Fibroblast of skin of back (primary cell): Measurements from ENCODE around the gene KLHL13.
"Not testable (repeated sequence)": the region's sequence is repeated elsewhere in the genome, so short reads cannot be mapped to it uniquely, and the experiment has no call there.

Experiments used
- DNase-seq: peaks from one replicate; pipeline ENCODE4 v3.0.0-alpha.2; 2013

The KLHL13 gene

GRCh38 chrX:117990438-117990837 is 126.2 kb downstream of the KLHL13 start:
- DNase-seq: no peak

- no peak for DNase-seq
Observed at GRCh38 chrX:117989512-117989911, 127.1 kb downstream of the KLHL13 start.

DNA sequence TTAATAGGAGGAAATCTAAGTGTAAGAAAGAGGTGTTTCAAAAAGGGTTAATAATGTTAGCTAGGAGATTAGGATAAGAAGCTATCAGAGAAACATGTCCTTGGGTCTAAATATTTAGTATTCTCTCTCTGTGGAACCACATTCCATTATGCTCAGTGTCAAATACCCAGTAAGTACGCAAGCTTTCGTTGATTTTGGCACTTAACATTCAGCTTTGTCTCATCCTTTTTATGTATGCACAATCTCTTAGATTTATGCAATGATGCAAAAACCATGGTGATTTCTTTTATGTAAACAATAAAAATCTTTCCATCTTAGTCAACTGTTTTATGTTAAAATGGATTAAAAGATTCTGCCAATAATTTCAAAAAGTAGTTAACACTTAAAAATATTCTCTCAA is 129.2 kb downstream of the KLHL13 start:
- no peak for DNase-seq

- no peak for DNase-seq
Observed at GRCh38 chrX:117985241-117985640, 131.4 kb downstream of the KLHL13 start.

- no peak for DNase-seq
Observed at GRCh38 chrX:117982694-117983392, 133.8 kb downstream of the KLHL13 start.

DNA sequence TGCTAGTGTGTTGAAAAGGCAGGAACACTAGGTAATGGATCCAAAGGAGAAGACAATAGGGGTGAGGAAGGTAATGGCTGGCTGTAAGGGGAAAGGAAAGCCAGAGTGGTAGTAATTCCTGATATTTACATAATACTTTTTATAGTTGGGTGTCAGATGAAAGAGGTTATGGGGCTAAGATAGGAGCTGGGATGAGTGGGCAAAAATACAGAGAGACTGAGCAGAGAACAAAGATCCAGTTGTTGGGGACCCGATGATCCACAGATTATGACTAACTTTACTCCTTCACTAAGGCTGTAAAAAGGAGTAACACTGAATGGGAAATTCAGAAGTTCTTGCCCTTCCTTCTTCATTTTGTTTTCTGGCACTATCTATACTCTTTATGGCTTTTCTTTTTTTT is 138.2 kb downstream of the KLHL13 start:
- no peak for DNase-seq

GRCh38 chrX:117977526-117977925 is 139.1 kb downstream of the KLHL13 start:
- DNase-seq: no peak

DNA sequence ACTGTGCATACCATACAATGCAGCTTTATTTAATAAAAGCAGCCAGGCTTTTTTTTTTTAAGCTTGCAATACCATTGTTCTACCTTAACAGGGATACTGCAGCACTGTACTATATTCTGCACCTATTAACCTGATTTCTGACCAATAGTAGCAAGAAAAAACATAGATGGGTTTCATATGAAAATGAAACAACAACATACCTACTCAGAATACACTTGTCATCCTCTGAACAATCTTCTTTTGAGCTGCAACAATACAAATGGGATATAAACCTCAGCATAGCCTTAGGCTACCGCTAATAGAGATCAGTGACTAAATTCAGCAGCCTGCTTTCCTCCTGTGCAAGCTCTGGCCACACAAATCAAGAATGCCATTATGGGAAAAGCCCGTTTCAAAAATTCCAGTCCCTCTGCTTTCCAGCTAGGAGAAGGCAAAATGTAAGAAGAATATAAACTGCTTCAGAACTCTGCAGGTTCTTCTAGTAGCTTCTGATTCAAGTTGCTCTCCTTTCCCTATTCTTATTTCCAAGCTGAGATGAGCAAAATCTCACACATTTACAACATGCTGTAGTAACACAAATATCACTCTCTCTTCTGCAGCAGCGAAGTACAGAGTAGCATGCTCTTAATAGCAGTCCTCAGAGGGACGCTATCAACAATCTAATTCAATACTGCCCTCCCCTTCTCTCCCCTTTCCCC is 143.4 kb downstream of the KLHL13 start:
- DNase-seq: no peak

DNA sequence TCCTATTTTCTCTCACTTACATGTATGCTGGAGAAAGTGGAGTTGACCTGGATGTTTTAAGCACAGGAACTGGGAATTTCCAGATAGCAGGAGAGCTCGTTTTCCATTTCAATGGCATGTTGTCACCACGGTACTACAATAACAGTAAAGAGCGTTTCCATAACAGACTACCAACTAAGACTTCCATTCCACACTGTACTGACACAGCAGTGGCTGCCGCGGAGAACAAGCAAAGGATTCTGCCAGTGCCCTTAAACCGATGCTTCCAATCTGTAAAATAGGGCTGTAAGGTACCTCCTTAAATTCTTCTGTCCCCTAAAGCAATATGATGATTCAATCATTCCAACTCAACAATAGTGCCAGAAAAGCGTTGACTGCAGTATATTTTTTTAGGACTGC is 143.9 kb downstream of the KLHL13 start:
- DNase-seq: no peak

DNA sequence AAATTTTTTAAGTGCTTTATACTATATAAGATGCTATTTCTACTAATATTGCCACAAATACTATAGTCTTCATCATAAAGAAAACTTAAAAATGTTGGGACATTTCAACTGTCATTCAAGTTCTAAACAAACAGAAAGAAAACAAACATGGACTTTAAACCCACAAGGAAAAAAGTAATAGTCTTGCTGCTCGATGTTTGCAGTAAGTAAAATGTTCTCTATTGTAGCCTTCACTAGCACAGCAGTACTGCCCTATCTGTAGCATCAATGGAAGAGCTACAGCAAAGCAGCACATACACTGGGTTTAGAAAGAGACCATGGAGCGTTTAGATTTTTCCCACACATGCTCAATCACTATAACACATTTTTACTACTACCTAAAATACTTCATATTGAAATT is 146.8 kb downstream of the KLHL13 start:
- no peak for DNase-seq

GRCh38 chrX:117969328-117969727 is 147.3 kb downstream of the KLHL13 start:
- no peak for DNase-seq

DNA sequence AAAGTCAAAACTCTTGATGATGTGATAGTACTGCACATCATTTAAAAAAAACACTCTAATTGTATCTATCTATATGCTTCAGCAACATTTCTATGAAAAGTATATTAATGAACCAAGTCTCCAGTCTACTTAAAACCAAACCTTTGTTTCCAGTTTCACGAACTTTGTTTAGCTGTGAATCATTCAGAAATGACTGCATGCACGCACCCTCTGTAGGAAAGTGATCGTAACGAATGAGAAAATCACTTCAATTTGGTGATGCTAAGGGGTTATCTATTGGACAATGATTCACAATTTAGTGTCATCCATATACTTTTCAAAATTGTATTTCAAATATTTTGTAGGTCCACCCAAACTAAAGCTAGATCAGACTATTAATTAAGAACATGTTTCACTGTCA is 157.6 kb downstream of the KLHL13 start:
- no peak for DNase-seq

DNA sequence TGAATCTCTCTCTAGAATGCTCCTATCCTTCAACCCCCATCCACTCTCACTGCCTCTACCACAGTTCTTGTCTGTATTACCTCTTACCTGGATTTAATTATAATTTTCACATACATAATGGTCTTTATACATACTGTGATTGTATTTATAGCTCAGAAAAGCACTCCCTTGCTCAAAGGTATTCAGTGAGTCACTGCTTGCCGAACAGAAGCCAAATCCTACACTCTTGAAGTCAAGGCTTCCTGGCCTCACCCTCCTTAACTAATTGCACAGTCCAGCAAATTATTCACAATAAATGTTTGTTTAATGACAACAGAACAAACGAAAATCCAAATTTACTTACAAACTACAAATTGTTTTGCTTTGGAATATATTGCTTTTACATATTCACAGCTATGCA is 159.5 kb downstream of the KLHL13 start:
- no peak for DNase-seq

- DNase-seq: not testable (repeated sequence)
Observed at GRCh38 chrX:117939296-117939695, 177.3 kb downstream of the KLHL13 start.

- no peak for DNase-seq
Observed at GRCh38 chrX:117936118-117936517, 180.5 kb downstream of the KLHL13 start.

GRCh38 chrX:117930116-117930515 is 186.5 kb downstream of the KLHL13 start:
- not testable (repeated sequence) for DNase-seq

DNA sequence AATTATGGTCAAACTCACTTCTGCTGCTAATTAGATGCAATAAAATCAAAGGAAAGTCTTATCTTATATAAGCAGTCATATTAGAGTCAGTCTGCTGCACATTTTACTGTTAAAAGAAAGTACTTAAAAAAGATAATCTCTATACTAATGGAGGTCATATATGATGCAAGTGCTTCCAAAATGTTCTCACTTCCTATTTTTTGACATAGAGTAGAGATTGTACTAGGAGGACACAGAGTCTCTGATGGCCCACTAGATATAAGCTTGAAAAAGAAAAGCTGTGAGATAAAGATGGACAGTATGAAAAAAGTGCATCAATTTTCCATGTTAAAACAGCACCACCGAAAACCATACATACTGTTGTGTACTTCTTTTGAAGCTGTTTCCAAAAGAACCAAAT is 196.9 kb downstream of the KLHL13 start:
- DNase-seq: no peak

DNA sequence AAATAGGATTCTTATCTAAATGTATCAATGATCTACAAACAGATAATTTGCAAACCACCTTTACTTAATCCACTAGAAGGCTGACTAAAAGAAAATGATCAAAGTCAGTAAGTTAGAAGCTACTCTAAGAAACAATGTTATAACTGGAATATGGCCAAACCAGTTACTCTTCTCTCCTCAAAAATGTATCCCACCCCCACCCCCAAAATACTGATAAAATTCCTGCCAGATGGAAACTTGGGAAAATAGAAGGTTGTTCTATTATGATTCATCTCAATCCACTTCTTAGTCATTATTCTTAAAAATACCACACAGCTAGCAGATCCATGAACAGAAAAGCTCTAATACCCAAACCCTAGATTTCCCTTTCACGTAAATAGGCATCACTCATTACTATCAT is 206.4 kb downstream of the KLHL13 start:
- DNase-seq: peak; percentile 0

GRCh38 chrX:117898226-117898625 is 218.4 kb downstream of the KLHL13 start:
- DNase-seq: no peak

- DNase-seq: no peak
Observed at GRCh38 chrX:117895418-117895817, 221.2 kb downstream of the KLHL13 start.

- DNase-seq: no peak
Observed at GRCh38 chrX:117892469-117892868, 224.1 kb downstream of the KLHL13 start.

DNA sequence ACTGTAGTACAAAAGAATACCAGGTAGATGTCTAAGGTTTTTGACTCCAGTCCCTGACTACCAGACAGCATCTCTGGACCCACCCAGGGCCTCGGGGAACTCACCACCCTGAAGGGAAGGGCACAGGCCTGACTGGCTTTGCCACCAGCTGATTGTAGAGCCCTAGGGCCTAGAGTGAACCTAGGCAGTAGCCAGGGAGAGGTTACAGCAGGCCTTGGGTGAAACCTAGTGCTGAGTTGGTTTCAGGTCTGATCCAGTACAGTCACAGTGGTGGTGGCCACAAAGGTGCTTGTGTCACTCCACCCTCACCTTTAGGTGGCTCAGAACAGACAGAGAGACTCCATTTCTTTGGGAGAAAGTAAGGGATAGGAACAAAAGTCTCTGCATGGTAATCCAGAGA is 244.8 kb downstream of the KLHL13 start:
- DNase-seq: no peak

DNA sequence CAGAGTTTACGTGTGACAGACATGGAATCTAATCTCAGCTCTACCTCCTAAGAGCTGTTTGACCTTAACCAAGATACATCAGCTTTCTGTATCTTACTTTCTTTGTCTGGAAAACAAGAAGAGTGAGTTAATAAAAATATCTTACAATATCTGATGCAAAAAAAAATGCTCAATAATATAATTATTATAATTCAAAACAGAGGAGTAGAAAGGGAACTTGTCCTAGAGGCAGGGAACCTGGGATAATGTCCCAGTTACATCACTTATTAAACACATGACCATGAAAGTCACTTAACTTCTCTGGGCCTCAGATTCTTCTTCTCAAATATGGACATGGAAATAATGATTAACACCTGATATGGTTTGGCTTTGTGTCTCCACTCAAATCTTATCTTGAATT is 256.1 kb downstream of the KLHL13 start:
- no peak for DNase-seq

- no peak for DNase-seq
Observed at GRCh38 chrX:117854806-117855205, 261.8 kb downstream of the KLHL13 start.

DNA sequence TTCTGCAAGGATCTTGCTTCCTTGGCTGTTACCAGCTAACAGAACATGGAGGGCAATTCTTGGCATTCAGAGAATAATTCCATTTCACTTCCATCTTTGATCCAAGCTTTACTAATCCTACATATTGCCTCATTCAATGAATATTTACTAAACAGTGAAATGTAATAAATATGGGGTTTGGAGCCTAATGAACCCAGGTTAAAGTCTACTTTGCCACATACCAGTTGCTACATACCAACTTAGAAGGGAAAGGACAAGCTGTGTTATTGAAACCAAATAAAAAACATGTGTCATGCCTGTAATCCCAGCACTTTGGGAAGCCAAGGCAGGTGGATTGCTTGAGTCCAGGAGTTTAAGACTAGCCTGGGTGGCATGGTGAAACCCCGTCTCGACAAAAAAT is 265.6 kb downstream of the KLHL13 start:
- DNase-seq: no peak
